Liver (tissue), 9 donors: Measurements from ENCODE around the gene PHF10. TPM values are rescaled to one million over a fixed set of nuclear protein-coding genes. Genes with fewer than 3 reads are reported as not detected.

Experiments used
- DNase-seq: peaks from one replicate; pipeline ENCODE4 v3.0.0-alpha.2; 2017; ENCODE audit warnings: low spot score
- H3K27ac ChIP-seq, 2 donors: one replicate each; pipeline ENCODE4 v1.7.0; 2013; ENCODE audit warnings: inconsistent platforms in 2 of 2, low read length in 2 of 2, control low read depth in 1 of 2, low read depth in 1 of 2, mild to moderate bottlenecking in 1 of 2
- H3K27me3 ChIP-seq, 4 donors: one replicate each; pipeline versions ENCODE4 v1.6.1 to v1.7.0; 2013; ENCODE audit warnings: low read length in 3 of 4, inconsistent platforms in 1 of 4, mild to moderate bottlenecking in 1 of 4, moderate library complexity in 1 of 4; ENCODE audit not compliant: control insufficient read depth in 4 of 4, insufficient read depth in 4 of 4
- H3K36me3 ChIP-seq, 4 donors: one replicate each; pipeline versions ENCODE4 v1.6.1 to v1.7.0; 2013; ENCODE audit warnings: low read length in 3 of 4, mild to moderate bottlenecking in 3 of 4, low read depth in 1 of 4, moderate library complexity in 1 of 4; ENCODE audit not compliant: control insufficient read depth in 4 of 4, insufficient read depth in 3 of 4
- H3K4me1 ChIP-seq, 4 donors: one replicate each; pipeline versions ENCODE4 v1.6.1 to v1.7.0; 2013; ENCODE audit warnings: low read length in 3 of 4, mild to moderate bottlenecking in 3 of 4, moderate library complexity in 1 of 4; ENCODE audit not compliant: control insufficient read depth in 4 of 4, insufficient read depth in 4 of 4
- H3K4me3 ChIP-seq, 3 donors: one replicate each; pipeline versions ENCODE4 v1.6.1 to v1.7.0; 2013; ENCODE audit warnings: low read length in 3 of 3, control low read depth in 1 of 3, low read depth in 1 of 3, mild to moderate bottlenecking in 1 of 3
- H3K9ac ChIP-seq, 2 donors: one replicate each; pipeline ENCODE4 v1.7.0; 2013; ENCODE audit warnings: low read length in 2 of 2, mild to moderate bottlenecking in 2 of 2, moderate library complexity in 2 of 2, control low read depth in 1 of 2, low read depth in 1 of 2
- H3K9me3 ChIP-seq, 4 donors: one replicate each; pipeline versions ENCODE4 v1.6.1 to v1.7.0; 2013; ENCODE audit warnings: low read length in 3 of 4; ENCODE audit not compliant: control insufficient read depth in 4 of 4
- ATF3 ChIP-seq: IDR thresholded peaks from 2 replicates; pipeline ENCODE4 v1.6.1; 2016; ENCODE audit warnings: antibody characterized with exemption
- EGR1 ChIP-seq, 2 donors: IDR thresholded peaks; 2 replicates each; pipeline ENCODE4 v1.6.1; 2016 to 2018; ENCODE audit warnings: antibody characterized with exemption in 2 of 2, low read depth in 2 of 2
- FOXA1 ChIP-seq: IDR thresholded peaks from 2 replicates; pipeline ENCODE4 v1.6.1; 2016; ENCODE audit warnings: antibody characterized with exemption
- GABPA ChIP-seq, 2 donors: IDR thresholded peaks in 1 of 2; conservative IDR thresholded peaks in 1 of 2; 2 replicates each; pipeline ENCODE4 v1.6.1; 2016; ENCODE audit warnings: antibody characterized with exemption in 2 of 2, mild to moderate bottlenecking in 1 of 2, moderate library complexity in 1 of 2
- HNF4G ChIP-seq: IDR thresholded peaks from 2 replicates; pipeline ENCODE4 v1.6.1; 2016; ENCODE audit warnings: antibody characterized with exemption
- MAX ChIP-seq: IDR thresholded peaks from 2 replicates; pipeline ENCODE4 v1.6.1; 2016; ENCODE audit warnings: antibody characterized with exemption
- NR2F2 ChIP-seq: IDR thresholded peaks from 2 replicates; pipeline ENCODE4 v1.6.1; 2016; ENCODE audit warnings: antibody characterized with exemption
- RAD21 ChIP-seq, 2 donors: IDR thresholded peaks; 2 replicates each; pipeline ENCODE4 v1.6.1; 2016; ENCODE audit warnings: antibody characterized with exemption in 2 of 2, mild to moderate bottlenecking in 2 of 2
- RXRA ChIP-seq, 2 donors: IDR thresholded peaks; 2 replicates each; pipeline ENCODE4 v1.6.1; 2017 to 2018; ENCODE audit warnings: antibody characterized with exemption in 2 of 2, mild to moderate bottlenecking in 1 of 2
- SP1 ChIP-seq: IDR thresholded peaks from 2 replicates; pipeline ENCODE4 v1.6.1; 2018; ENCODE audit warnings: antibody characterized with exemption, mild to moderate bottlenecking
- WGBS: extraction: QIAGEN DNeasy Blood & Tissue Kit; methylation state at CpG from one replicate; pipeline ENCODE4 v1.1.7; 2013; 5-methylcytosine and 5-hydroxymethylcytosine counted together
- polyA plus RNA-seq, 2 donors: library from polyadenylated mRNA; stranded (reverse) in 1 of 2; unstranded in 1 of 2; fragments of 200-250 nt in 1 of 2; fragments of >200 nt in 1 of 2; fragmentation: Nextera tagmentation in 1 of 2; extraction: Ambion mirVana in 1 of 2; gene quantifications; one replicate each; pipeline versions ENCODE4 v1.2.1 to v1.2.3, GENCODE V29; 2013 to 2015
- total RNA-seq, 2 donors: library from RNA; depleted of rRNA; stranded (reverse); fragments of >200 nt; gene quantifications; one replicate each; pipeline ENCODE4 v1.2.3, GENCODE V29; 2014
- TF ChIP-seq, protein P1 (sequence below): IDR thresholded peaks from 2 replicates; pipeline ENCODE4 v1.6.1; 2016; ENCODE audit warnings: antibody characterized with exemption, mild to moderate bottlenecking
- donor health status: healthy.
- donor health status: healthy.
- donor health status: healthy.
- donor health status: healthy.
- donor health status: healthy.

The PHF10 gene
- total and polyA plus RNA-seq, 4 donors, result 10.2 to 25.7 (median 18.6) TPM

DNA sequence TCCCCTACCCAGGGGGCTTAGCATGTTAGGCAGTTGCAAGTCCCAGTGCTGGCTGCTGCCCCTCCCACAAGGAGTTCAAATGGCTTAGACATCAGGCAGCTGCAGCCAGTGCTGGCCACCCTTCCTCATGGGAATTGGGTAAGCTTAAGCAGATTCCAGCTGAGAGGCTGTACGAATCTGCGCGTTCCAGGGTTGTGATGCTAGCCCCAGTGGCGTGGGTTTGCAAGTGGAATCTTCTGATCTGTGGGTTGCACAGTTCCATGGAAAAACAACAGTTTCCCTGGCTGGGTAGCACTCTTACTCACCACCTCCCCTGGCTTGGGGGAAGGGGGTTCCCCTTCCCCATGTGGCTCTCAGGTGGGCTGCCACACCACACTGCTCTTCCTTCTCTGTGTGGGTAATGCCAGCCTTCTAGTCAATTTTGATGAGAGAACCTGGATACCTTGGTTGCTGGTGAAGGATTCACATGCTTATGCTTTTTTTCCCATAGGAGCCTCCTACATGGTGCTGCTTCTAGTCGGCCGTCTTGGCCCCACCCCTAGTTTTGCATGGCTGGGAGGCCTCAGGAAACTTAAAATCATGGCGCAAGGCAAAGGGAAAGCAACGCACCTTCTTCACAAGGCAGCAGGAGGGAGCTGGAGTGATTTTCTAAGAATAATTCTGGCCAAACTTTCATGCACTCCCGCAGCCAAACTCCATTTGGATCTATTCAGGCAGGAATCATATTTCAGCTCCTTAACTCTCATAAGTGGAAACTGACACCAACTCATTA lies 14.1 kb upstream of the PHF10 start (continued):
- TF ChIP-seq RAD21 (IDR thresholded peaks at IDR 0.05) (no peak), EGR1 (IDR thresholded peaks at IDR 0.05; ENCODE audit: low read depth in 2 of 2) (no peak)

DNA sequence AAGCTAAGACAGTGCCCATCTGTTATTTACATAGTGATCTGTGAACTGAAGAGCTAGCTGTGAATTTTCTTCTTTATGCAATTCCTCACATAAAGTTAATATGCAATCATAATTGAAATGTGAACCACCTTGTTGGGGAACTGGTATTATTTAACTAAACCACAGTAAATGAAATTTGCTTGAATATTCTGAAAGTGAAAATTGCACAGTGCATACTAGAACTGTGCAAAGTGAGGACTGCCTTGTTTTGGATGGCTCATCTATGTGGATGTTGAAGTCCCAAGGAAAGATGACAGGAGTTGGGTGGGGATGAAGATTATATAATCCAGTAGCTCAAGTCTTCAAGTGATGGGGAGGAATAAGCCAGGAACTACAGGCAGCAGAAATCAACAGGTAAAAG lies 5.7 kb upstream of the PHF10 start:
- H3K4me1 ChIP-seq, result peaks cover 0 to 5% (median 0%) of the 10 kb centered on the region in 4 donors
- H3K36me3 ChIP-seq, result no peaks in the 10 kb centered on the region
- H3K9me3 ChIP-seq, result no peaks in the 10 kb centered on the region
- TF ChIP-seq HNF4G, result no peak
- TF ChIP-seq SP1, result no peak
- TF ChIP-seq GABPA (IDR thresholded peaks at IDR 0.05 in 1 of 2, conservative IDR thresholded peaks at IDR 0.05 in 1 of 2), result no peak
- no peak for TF ChIP-seq RXRA (IDR thresholded peaks at IDR 0.05)
- no peaks in the 10 kb centered on the region for H3K27me3 ChIP-seq
- H3K9ac ChIP-seq, result no peak overlapping the region
- H3K4me3 ChIP-seq, result no peak overlapping the region
- no peak overlapping the region for H3K27ac ChIP-seq
- DNase-seq, result no peak

- H3K27me3 ChIP-seq, result no peaks in the 10 kb centered on the region
- no peaks in the 10 kb centered on the region for H3K36me3 ChIP-seq
- no peak for DNase-seq
- H3K4me1 ChIP-seq, result peaks cover 0 to 19% (median 9%) of the 10 kb centered on the region in 4 donors
- no peak overlapping the region for H3K9ac ChIP-seq
- H3K4me3 ChIP-seq, result no peak overlapping the region
- no peaks in the 10 kb centered on the region for H3K9me3 ChIP-seq
- no peak for TF ChIP-seq MAX
- TF ChIP-seq SP1, result no peak
- TF ChIP-seq FOXA1, result no peak
- TF ChIP-seq, protein P1, sequence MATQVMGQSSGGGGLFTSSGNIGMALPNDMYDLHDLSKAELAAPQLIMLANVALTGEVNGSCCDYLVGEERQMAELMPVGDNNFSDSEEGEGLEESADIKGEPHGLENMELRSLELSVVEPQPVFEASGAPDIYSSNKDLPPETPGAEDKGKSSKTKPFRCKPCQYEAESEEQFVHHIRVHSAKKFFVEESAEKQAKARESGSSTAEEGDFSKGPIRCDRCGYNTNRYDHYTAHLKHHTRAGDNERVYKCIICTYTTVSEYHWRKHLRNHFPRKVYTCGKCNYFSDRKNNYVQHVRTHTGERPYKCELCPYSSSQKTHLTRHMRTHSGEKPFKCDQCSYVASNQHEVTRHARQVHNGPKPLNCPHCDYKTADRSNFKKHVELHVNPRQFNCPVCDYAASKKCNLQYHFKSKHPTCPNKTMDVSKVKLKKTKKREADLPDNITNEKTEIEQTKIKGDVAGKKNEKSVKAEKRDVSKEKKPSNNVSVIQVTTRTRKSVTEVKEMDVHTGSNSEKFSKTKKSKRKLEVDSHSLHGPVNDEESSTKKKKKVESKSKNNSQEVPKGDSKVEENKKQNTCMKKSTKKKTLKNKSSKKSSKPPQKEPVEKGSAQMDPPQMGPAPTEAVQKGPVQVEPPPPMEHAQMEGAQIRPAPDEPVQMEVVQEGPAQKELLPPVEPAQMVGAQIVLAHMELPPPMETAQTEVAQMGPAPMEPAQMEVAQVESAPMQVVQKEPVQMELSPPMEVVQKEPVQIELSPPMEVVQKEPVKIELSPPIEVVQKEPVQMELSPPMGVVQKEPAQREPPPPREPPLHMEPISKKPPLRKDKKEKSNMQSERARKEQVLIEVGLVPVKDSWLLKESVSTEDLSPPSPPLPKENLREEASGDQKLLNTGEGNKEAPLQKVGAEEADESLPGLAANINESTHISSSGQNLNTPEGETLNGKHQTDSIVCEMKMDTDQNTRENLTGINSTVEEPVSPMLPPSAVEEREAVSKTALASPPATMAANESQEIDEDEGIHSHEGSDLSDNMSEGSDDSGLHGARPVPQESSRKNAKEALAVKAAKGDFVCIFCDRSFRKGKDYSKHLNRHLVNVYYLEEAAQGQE, result no peak
- no peak for TF ChIP-seq GABPA (IDR thresholded peaks at IDR 0.05 in 1 of 2, conservative IDR thresholded peaks at IDR 0.05 in 1 of 2)
- TF ChIP-seq ATF3, result no peak
- no peak overlapping the region for H3K27ac ChIP-seq
Observed at GRCh38 chr6:169726963-169727362, 2.7 kb upstream of the PHF10 start.

DNA sequence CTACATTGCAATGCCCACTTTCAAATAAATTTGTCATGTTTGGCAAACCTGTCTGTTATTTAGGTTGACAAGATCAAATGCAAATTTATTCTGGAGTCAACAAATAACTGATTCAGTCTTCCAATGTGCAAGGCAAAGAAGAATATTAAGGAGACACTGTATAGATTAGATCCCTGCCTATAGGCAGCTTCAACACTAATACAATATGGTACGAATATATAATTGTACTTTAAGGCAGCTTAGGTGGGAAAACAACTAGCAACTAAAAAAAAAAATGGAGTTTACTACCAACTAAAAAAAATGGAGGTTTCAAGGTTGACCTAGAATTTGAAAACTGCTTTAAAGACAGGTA lies 1.7 kb upstream of the PHF10 start:
- H3K27ac ChIP-seq, result no peak overlapping the region
- no peaks in the 10 kb centered on the region for H3K36me3 ChIP-seq
- DNase-seq, result no peak

More for the DNA sequence above, 1.7 kb upstream of the PHF10 start:
- no peaks in the 10 kb centered on the region for H3K9me3 ChIP-seq
- no peak overlapping the region for H3K4me3 ChIP-seq
- H3K27me3 ChIP-seq, result no peaks in the 10 kb centered on the region
- TF ChIP-seq ATF3 (no peak), NR2F2 (no peak), MAX (no peak)
- no peak overlapping the region for H3K9ac ChIP-seq
- peaks cover 2 to 22% (median 15%) of the 10 kb centered on the region in 4 donors for H3K4me1 ChIP-seq
- WGBS, result 99% methylated on average over 1 of the region's 1 CpG
